ENCODE measurements around the gene KANK2. TPM values are rescaled to one million over a fixed set of nuclear protein-coding genes. Genes with fewer than 3 reads are reported as not detected.

KANK2 gene
- polyA plus RNA-seq = 75.5 TPM
- long read RNA-seq, donor 1, partial matches to known transcripts = 0 of 2 reads
- long read RNA-seq, donor 1, other reads (novel, unspliced or antisense) = 0 of 2 reads
- long read RNA-seq, donor 2, partial matches to known transcripts = 0 of 3 reads
- long read RNA-seq, donor 2, other reads (novel, unspliced or antisense) = 0 of 3 reads
- long read RNA-seq, donor 3 = 0 reads
- long read RNA-seq, donor 4, partial matches to known transcripts = 0 of 1 reads
- long read RNA-seq, donor 4, other reads (novel, unspliced or antisense) = 0 of 1 reads
- long read RNA-seq, donor 5, partial matches to known transcripts = 0 of 2 reads
- long read RNA-seq, donor 5, other reads (novel, unspliced or antisense) = 0 of 2 reads
- long read RNA-seq, donor 6, full-length matches to known transcripts = 5 of 11 reads
- long read RNA-seq, donor 6, partial matches to known transcripts = 6 of 11 reads
- long read RNA-seq, donor 6, other reads (novel, unspliced or antisense) = 0 of 11 reads
- long read RNA-seq, donor 7, partial matches to known transcripts = 0 of 3 reads
- long read RNA-seq, donor 7, other reads (novel, unspliced or antisense) = 0 of 3 reads
- long read RNA-seq, donor 8, partial matches to known transcripts = 0 of 4 reads
- long read RNA-seq, donor 8, other reads (novel, unspliced or antisense) = 0 of 4 reads
- long read RNA-seq, donor 9, full-length matches to known transcripts = 2 of 2 reads
- long read RNA-seq, donor 9, partial matches to known transcripts = 0 of 2 reads
- long read RNA-seq, donor 9, other reads (novel, unspliced or antisense) = 0 of 2 reads
- long read RNA-seq, donor 10, partial matches to known transcripts = 6 of 11 reads
- long read RNA-seq, donor 10, other reads (novel, unspliced or antisense) = 0 of 11 reads
- long read RNA-seq, donor 11, full-length matches to known transcripts = 2 of 2 reads
- long read RNA-seq, donor 11, partial matches to known transcripts = 0 of 2 reads
- long read RNA-seq, donor 11, other reads (novel, unspliced or antisense) = 0 of 2 reads

DNA sequence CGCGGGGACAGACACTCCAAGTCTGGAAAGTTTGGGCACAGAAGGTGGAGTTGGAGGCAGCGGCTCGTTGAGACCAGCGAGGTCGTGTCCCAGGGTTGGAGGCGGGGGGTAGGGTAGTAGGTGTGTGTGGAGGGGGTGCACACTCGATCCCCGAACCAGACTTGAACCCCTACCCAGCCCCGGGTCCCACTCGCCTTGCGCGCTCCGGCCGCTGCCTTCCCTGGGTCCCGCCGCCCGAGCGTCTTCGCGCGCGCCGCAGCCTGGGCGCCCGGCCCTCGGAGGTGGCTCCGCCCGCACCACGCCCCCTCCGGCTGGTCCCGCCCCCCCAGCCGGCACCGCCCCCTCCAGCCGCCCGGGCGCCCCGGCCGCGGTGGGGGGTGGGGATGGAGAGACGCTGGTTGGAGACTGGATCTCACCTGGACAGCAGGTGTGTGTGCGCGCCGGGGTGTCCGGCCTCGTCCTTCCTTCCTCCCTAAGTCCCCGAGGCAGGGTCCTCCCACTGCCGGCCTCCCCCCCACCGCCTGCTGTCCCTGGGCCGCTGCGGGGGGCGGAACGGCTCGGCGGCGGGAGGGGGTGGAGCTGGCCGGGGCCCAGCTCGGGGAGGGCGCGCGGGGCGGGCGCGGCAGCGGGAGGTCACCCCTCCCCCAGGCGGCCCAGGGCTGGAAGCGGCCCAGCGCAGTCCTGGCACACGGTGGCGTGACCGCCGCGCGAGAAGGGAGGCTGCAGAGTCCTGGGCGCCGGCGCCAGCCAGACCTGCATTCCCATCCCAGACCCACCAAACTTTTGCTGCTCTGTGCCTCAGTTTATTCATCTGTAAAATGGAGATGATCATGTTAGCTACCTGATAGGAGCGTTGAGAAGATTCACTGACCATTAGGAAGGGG, at the start of gene KANK2:
Gene KANK2 (minus strand): TSS at position 255 of the 884 bp plus-strand sequence. CDS start 3,034 bp downstream, outside the sequence.
- H3K4me1 ChIP-seq (ENCODE audit: control insufficient read depth, insufficient read depth, low read length) = peaks cover 9% of the 10 kb centered on the region
- peak within 1 kb of the TSS; percentile 75 for H3K27ac ChIP-seq (ENCODE audit: low read length)
- peaks cover 47% of the 10 kb centered on the region for H3K36me3 ChIP-seq (ENCODE audit: control insufficient read depth, insufficient read depth, low read length)
- H3K4me3 ChIP-seq (ENCODE audit: low read length) = peak within 1 kb of the TSS; percentile 74
- H3K9me3 ChIP-seq (ENCODE audit: control insufficient read depth, low read depth, low read length) = no peaks in the 10 kb centered on the region
- H3K27me3 ChIP-seq (ENCODE audit: control insufficient read depth, insufficient read depth, low read length) = no peaks in the 10 kb centered on the region
- DNase-seq = peak; percentile 68 to 88
- no CpG with 5 or more reads among the region's 78 CpGs for WGBS (ENCODE audit: insufficient coverage, low lambda C conversion rate)

DNA sequence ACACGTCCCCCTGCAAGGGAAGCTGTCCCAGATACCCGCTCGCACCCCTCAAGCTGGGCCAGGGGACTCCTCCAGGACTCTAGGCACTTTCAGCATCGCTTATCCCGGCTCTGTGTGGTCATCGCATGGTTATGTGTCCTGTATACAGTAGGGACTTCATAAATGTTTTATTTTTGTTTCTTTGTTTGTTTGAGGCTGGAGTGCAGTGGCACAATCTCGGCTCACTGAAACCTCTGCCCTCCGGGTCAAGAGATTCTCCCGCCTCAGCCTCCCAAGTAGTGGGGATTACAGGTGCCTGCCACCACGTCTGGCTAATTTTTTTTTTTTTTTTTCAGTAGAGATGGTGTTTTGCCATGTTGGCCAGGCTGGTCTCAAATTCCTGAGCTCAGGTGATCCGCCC, 49.6 kb upstream of the KANK2 start:
- WGBS (ENCODE audit: insufficient coverage, low lambda C conversion rate) = 40% methylated on average over 1 of the region's 11 CpGs
- peaks cover 62% of the 10 kb centered on the region for H3K36me3 ChIP-seq (ENCODE audit: control insufficient read depth, insufficient read depth, low read length)
- H3K9me3 ChIP-seq (ENCODE audit: control insufficient read depth, low read depth, low read length) = no peaks in the 10 kb centered on the region
- peaks cover 4% of the 10 kb centered on the region for H3K4me1 ChIP-seq (ENCODE audit: control insufficient read depth, insufficient read depth, low read length)
- no peaks in the 10 kb centered on the region for H3K27me3 ChIP-seq (ENCODE audit: control insufficient read depth, insufficient read depth, low read length)
- H3K4me3 ChIP-seq (ENCODE audit: low read length) = no peak overlapping the region
- H3K27ac ChIP-seq (ENCODE audit: low read length) = no peak overlapping the region
- no peak for DNase-seq

DNA sequence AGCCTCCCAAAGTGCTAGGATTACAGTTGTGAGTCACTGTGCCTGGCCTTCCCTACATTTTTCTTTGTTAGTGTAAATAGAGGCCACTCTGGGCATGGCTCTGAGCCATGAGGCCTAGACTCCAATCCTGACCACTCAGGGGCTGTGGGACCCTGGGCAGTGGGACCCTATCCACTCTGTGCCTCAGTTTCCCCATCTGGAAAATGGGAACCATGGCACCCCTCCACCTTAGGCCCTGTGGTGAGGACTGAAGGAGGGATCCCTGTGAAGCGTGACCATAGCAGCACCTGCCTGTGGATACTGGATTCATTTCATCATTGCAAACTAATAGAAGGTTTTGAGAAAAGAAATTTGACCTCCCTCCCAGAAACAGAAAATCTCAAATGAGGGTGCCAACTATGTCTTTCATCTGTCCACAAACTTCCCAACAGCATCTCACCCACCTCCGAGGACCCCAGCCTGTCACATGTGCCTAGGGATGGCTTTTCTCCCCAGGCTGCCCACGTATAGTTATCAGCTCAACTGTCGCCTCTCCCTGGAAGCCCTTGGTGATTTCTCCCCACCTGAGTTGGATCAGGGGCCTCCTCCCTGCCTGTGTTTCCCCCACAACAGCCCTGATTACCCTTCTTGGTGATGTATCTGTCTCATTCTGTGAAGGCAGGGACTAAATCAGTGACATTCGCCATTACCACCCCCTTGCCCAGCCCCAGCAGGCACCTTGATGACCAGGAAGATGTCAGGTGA, 47.7 kb upstream of the KANK2 start:
- no peaks in the 10 kb centered on the region for H3K9me3 ChIP-seq (ENCODE audit: control insufficient read depth, low read depth, low read length)
- H3K4me1 ChIP-seq (ENCODE audit: control insufficient read depth, insufficient read depth, low read length) = peaks cover 4% of the 10 kb centered on the region
- no peak overlapping the region for H3K4me3 ChIP-seq (ENCODE audit: low read length)
- DNase-seq = no peak
- WGBS (ENCODE audit: insufficient coverage, low lambda C conversion rate) = no CpG with 5 or more reads among the region's 5 CpGs
- H3K27ac ChIP-seq (ENCODE audit: low read length) = no peak overlapping the region
- H3K36me3 ChIP-seq (ENCODE audit: control insufficient read depth, insufficient read depth, low read length) = peaks cover 57% of the 10 kb centered on the region
- no peaks in the 10 kb centered on the region for H3K27me3 ChIP-seq (ENCODE audit: control insufficient read depth, insufficient read depth, low read length)

DNA sequence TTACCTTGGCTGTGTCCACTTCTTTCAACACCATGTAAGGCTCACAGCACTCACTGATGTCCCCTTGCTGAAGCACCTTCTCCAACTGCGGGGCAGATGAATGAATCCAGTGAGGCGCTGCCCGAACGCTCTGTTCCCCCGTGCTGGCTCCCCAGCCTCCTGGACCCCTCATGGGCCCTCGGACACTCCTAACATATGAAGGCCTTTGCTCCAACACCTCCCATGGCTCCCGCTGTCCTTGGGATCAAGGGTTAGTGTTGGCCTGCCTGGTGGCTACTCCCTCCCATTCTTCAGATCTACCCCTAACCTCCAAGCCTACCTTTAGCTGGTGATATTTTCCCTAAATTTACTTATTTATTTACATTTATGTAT, 46.4 kb upstream of the KANK2 start:
- H3K36me3 ChIP-seq (ENCODE audit: control insufficient read depth, insufficient read depth, low read length) = peaks cover 69% of the 10 kb centered on the region

GRCh38 chr19:11242864-11243797, 45.8 kb upstream of the KANK2 start:
- Histone ChIP-seq H3K9me3 (ENCODE audit: control insufficient read depth, low read depth, low read length) (peaks cover 6% of the 10 kb centered on the region), H3K27me3 (ENCODE audit: control insufficient read depth, insufficient read depth, low read length) (no peaks in the 10 kb centered on the region), H3K36me3 (ENCODE audit: control insufficient read depth, insufficient read depth, low read length) (peaks cover 72% of the 10 kb centered on the region), H3K27ac (ENCODE audit: low read length) (no peak overlapping the region), H3K4me1 (ENCODE audit: control insufficient read depth, insufficient read depth, low read length) (peaks cover 4% of the 10 kb centered on the region), H3K4me3 (ENCODE audit: low read length) (no peak overlapping the region)
- WGBS (ENCODE audit: insufficient coverage, low lambda C conversion rate) = no CpG with 5 or more reads among the region's 48 CpGs
- peak; percentile 72 to 78 for DNase-seq

More for the DNA sequence above, 46.4 kb upstream of the KANK2 start:
- peaks cover 6% of the 10 kb centered on the region for H3K9me3 ChIP-seq (ENCODE audit: control insufficient read depth, low read depth, low read length)
- no peak for DNase-seq
- no peak overlapping the region for H3K4me3 ChIP-seq (ENCODE audit: low read length)
- no peaks in the 10 kb centered on the region for H3K27me3 ChIP-seq (ENCODE audit: control insufficient read depth, insufficient read depth, low read length)
- H3K27ac ChIP-seq (ENCODE audit: low read length) = no peak overlapping the region
- WGBS (ENCODE audit: insufficient coverage, low lambda C conversion rate) = no CpG with 5 or more reads among the region's 7 CpGs
- peaks cover 4% of the 10 kb centered on the region for H3K4me1 ChIP-seq (ENCODE audit: control insufficient read depth, insufficient read depth, low read length)

DNA sequence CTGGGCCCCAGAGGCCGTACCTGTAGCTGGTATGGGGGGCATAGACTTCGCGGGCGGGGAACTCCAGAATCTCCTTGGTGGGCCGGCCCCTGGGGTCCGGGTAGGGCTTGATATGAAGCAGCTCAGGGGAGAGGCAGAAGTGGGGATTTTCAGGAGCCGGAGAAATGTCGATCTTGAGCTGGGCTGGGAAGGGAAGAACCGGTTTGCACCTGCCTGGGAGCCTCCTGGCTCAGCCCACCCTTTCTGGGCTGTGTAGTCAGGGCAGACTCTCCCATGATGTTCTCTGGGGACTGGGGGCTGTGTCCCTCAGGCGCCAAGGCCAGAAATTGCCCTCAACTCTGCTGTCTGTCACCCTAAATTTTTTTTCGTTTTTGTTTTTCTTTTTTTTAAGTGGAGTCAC, 44.7 kb upstream of the KANK2 start:
- H3K27me3 ChIP-seq (ENCODE audit: control insufficient read depth, insufficient read depth, low read length) = no peaks in the 10 kb centered on the region
- no peak overlapping the region for H3K4me3 ChIP-seq (ENCODE audit: low read length)
- peaks cover 4% of the 10 kb centered on the region for H3K4me1 ChIP-seq (ENCODE audit: control insufficient read depth, insufficient read depth, low read length)
- H3K9me3 ChIP-seq (ENCODE audit: control insufficient read depth, low read depth, low read length) = peaks cover 6% of the 10 kb centered on the region
- peaks cover 70% of the 10 kb centered on the region for H3K36me3 ChIP-seq (ENCODE audit: control insufficient read depth, insufficient read depth, low read length)
- no CpG with 5 or more reads among the region's 11 CpGs for WGBS (ENCODE audit: insufficient coverage, low lambda C conversion rate)
- H3K27ac ChIP-seq (ENCODE audit: low read length) = no peak overlapping the region
- no peak for DNase-seq

GRCh38 chr19:11240008-11240444, 42.7 kb upstream of the KANK2 start:
- DNase-seq = no peak
- no CpG with 5 or more reads among the region's 8 CpGs for WGBS (ENCODE audit: insufficient coverage, low lambda C conversion rate)
- no peak overlapping the region for H3K27ac ChIP-seq (ENCODE audit: low read length)
- no peak overlapping the region for H3K4me3 ChIP-seq (ENCODE audit: low read length)
- peaks cover 6% of the 10 kb centered on the region for H3K9me3 ChIP-seq (ENCODE audit: control insufficient read depth, low read depth, low read length)
- peaks cover 4% of the 10 kb centered on the region for H3K4me1 ChIP-seq (ENCODE audit: control insufficient read depth, insufficient read depth, low read length)
- H3K27me3 ChIP-seq (ENCODE audit: control insufficient read depth, insufficient read depth, low read length) = no peaks in the 10 kb centered on the region
- H3K36me3 ChIP-seq (ENCODE audit: control insufficient read depth, insufficient read depth, low read length) = peaks cover 71% of the 10 kb centered on the region

DNA sequence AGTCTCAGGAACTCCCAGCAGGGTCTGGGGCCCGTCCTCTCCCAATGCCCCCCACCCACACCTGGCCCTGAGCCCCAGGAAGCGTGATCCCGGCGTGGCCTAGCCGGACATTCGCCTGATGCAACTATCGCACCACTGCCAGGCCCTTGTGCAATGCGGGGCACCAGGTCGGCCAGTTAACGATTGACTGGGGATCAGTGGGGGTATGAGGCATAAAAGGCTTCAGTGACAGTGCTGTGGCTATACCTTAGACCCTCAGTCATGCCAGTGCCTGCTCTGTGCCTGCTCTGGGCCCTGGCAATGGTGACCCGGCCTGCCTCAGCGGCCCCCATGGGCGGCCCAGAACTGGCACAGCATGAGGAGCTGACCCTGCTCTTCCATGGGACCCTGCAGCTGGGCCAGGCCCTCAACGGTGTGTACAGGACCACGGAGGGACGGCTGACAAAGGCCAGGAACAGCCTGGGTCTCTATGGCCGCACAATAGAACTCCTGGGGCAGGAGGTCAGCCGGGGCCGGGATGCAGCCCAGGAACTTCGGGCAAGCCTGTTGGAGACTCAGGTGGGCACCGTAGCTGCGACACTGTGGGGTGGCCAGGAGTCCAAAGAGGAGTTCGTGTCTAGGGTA, 42.1 kb upstream of the KANK2 start, which contains the start of gene ANGPTL8:
Gene ANGPTL8 (plus strand): TSS at position 243 of the 624 bp plus-strand sequence. CDS start 19 bp downstream, at position 262.
- no CpG with 5 or more reads among the region's 23 CpGs for WGBS (ENCODE audit: insufficient coverage, low lambda C conversion rate)
- DNase-seq = no peak
- H3K27ac ChIP-seq (ENCODE audit: low read length) = no peak within 1 kb of the TSS
- peaks cover 6% of the 10 kb centered on the region for H3K9me3 ChIP-seq (ENCODE audit: control insufficient read depth, low read depth, low read length)
- no peaks in the 10 kb centered on the region for H3K27me3 ChIP-seq (ENCODE audit: control insufficient read depth, insufficient read depth, low read length)
- H3K36me3 ChIP-seq (ENCODE audit: control insufficient read depth, insufficient read depth, low read length) = peaks cover 70% of the 10 kb centered on the region
- H3K4me3 ChIP-seq (ENCODE audit: low read length) = no peak within 1 kb of the TSS
- H3K4me1 ChIP-seq (ENCODE audit: control insufficient read depth, insufficient read depth, low read length) = peaks cover 4% of the 10 kb centered on the region
